GM19372 (cell line): ENCODE measurements around the gene EXOC6B.
A peak's percentile ranks its signal among the peaks of the same experiment; 100 is the strongest.
"Not testable (repeated sequence)": the region's sequence is repeated elsewhere in the genome, so short reads cannot be mapped to it uniquely, and the experiment has no call there.

Source experiments
- ATAC-seq: cut with Tn5 transposase; IDR thresholded peaks from one replicate; pipeline ENCODE4 v1.9.1; 2021; ENCODE audit warnings: mild to moderate bottlenecking, low read depth, moderate library complexity; ENCODE audit not compliant: unreplicated experiment

The EXOC6B gene

GRCh38 chr2:72627083-72627482 is 198.8 kb downstream of the EXOC6B start:
- ATAC-seq: no peak

GRCh38 chr2:72625366-72625765 is 200.5 kb downstream of the EXOC6B start:
- no peak for ATAC-seq

- no peak for ATAC-seq
Measured at GRCh38 chr2:72623481-72623880, 202.4 kb downstream of the EXOC6B start.

GRCh38 chr2:72619626-72620025 is 206.2 kb downstream of the EXOC6B start:
- no peak for ATAC-seq

- no peak for ATAC-seq
Measured at GRCh38 chr2:72613931-72614330, 211.9 kb downstream of the EXOC6B start.

GRCh38 chr2:72612614-72613160 is 213.1 kb downstream of the EXOC6B start:
- ATAC-seq: no peak

GRCh38 chr2:72607189-72607588 is 218.6 kb downstream of the EXOC6B start:
- ATAC-seq: no peak

GRCh38 chr2:72605836-72606442 is 219.9 kb downstream of the EXOC6B start:
- no peak for ATAC-seq

- ATAC-seq: no peak
Measured at GRCh38 chr2:72604468-72604867, 221.4 kb downstream of the EXOC6B start.

- ATAC-seq: no peak
Measured at GRCh38 chr2:72603481-72603880, 222.4 kb downstream of the EXOC6B start.

- ATAC-seq: no peak
Measured at GRCh38 chr2:72602711-72603110, 223.1 kb downstream of the EXOC6B start.

- no peak for ATAC-seq
Measured at GRCh38 chr2:72602095-72602494, 223.7 kb downstream of the EXOC6B start.

GRCh38 chr2:72583836-72584235 is 242.0 kb downstream of the EXOC6B start:
- not testable (repeated sequence) for ATAC-seq

GRCh38 chr2:72583376-72583775 is 242.5 kb downstream of the EXOC6B start:
- ATAC-seq: no peak

GRCh38 chr2:72581560-72582181 is 244.2 kb downstream of the EXOC6B start:
- no peak for ATAC-seq

GRCh38 chr2:72579591-72580180 is 246.1 kb downstream of the EXOC6B start:
- peak; percentile 62 for ATAC-seq

- no peak for ATAC-seq
Measured at GRCh38 chr2:72576861-72577260, 249.0 kb downstream of the EXOC6B start.

GRCh38 chr2:72576459-72576858 is 249.4 kb downstream of the EXOC6B start:
- no peak for ATAC-seq

- ATAC-seq: no peak
Measured at GRCh38 chr2:72574886-72575285, 250.9 kb downstream of the EXOC6B start.

GRCh38 chr2:72573232-72573631 is 252.6 kb downstream of the EXOC6B start:
- no peak for ATAC-seq

- ATAC-seq: no peak
Measured at GRCh38 chr2:72572501-72572900, 253.3 kb downstream of the EXOC6B start.

- ATAC-seq: no peak
Measured at GRCh38 chr2:72570413-72570812, 255.4 kb downstream of the EXOC6B start.
